K562 (cell line): ENCODE data around the gene COL7A1. TPM values are rescaled to one million over a fixed set of nuclear protein-coding genes. Genes with fewer than 3 reads are reported as not detected.

ENCODE experiments used
- ATAC-seq: fragments of 200-7000 bp; cut with Tn5 transposase; 3 replicates; pipeline ENCODE4 v1.9.1; 2020; ENCODE audit warnings: moderate library complexity
- BruUV-seq: library from RNA; stranded (reverse); fragments of 400-500 nt; replicated peaks from 2 replicates; lab custom pipeline; 2021; lab: Mats Ljungman, UMichigan
- CTCF ChIA-PET: fragments of 300-600 bp; formaldehyde crosslinking; extraction: SDS; loops from one replicate; lab custom pipeline; 2021; ENCODE audit warnings: low intra/inter-chr PET ratio; lab: Yijun Ruan, JAX
- POLR2A ChIA-PET: fragments of 300-600, 350-650 bp; sonication (Branson Sonifier 250); formaldehyde crosslinking; extraction: SDS; loops from one replicate; lab custom pipeline; 2021; ENCODE audit warnings: antibody characterized with exemption, inconsistent platforms; lab: Yijun Ruan, JAX
- DNase-seq, 4 experiments: peaks; one replicate each; pipeline versions ENCODE4 v3.0.0 to v3.0.0-alpha.2; 2011 to 2018; ENCODE audit warnings: low spot score in 3 of 4, mixed read lengths in 3 of 4; ENCODE audit errors: extremely low read depth in 1 of 4
- FAIRE-seq: peaks from 2 replicates; lab custom pipeline; 2011; peaks lifted over from hg19 to GRCh38; lab: Jason Lieb, UNC
- H2AFZ ChIP-seq: 2 replicates; pipeline ENCODE4 v1.6.0; 2011; ENCODE audit warnings: low read depth, low read length, control low read depth, inconsistent platforms
- H3K27ac ChIP-seq: fragments of 200-600 bp; 3 replicates; pipeline ENCODE4 v1.8.0; 2011; ENCODE audit warnings: low read depth, mild to moderate bottlenecking, control low read depth, inconsistent platforms, low read length, moderate library complexity, mixed read lengths; ENCODE audit errors: extremely low read depth
- H3K27me3 ChIP-seq, 2 experiments: fragments of 300-600 bp in 1 of 2; 2 replicates in 1 of 2; 3 replicates in 1 of 2; pipeline versions ENCODE4 v1.6.0 to v1.8.0; 2011; ENCODE audit warnings: inconsistent platforms in 2 of 2, low read length in 2 of 2, mild to moderate bottlenecking in 1 of 2, mixed read lengths in 1 of 2, moderate library complexity in 1 of 2; ENCODE audit not compliant: control insufficient read depth in 2 of 2, insufficient read depth in 2 of 2
- H3K36me3 ChIP-seq: fragments of 300-600 bp; 3 replicates; pipeline ENCODE4 v1.8.0; 2011; ENCODE audit warnings: mild to moderate bottlenecking, low read length, inconsistent platforms; ENCODE audit not compliant: control insufficient read depth, insufficient read depth
- H3K4me1 ChIP-seq, 2 experiments: fragments of 200-600 bp in 1 of 2; replicated peaks in 1 of 2; 2 replicates in 1 of 2; 3 replicates in 1 of 2; pipeline versions ENCODE4 v1.5.1 to v1.8.0; 2011; ENCODE audit warnings: inconsistent platforms in 2 of 2, low read length in 2 of 2, mild to moderate bottlenecking in 1 of 2, mixed read lengths in 1 of 2, moderate library complexity in 1 of 2; ENCODE audit not compliant: control insufficient read depth in 2 of 2, insufficient read depth in 2 of 2
- H3K4me2 ChIP-seq: 2 replicates; pipeline ENCODE4 v1.6.1; 2011; ENCODE audit warnings: low read length, control low read depth, inconsistent platforms, mixed read lengths; ENCODE audit not compliant: insufficient read depth
- H3K4me3 ChIP-seq: fragments of 200-600 bp; sonication (generic), shearing (Covaris generic); 2 replicates; pipeline ENCODE4 v1.5.1; 2016; ENCODE audit warnings: control low read depth, inconsistent platforms
- H3K79me2 ChIP-seq: fragments of 200-600 bp; 3 replicates; pipeline ENCODE4 v1.8.0; 2011; ENCODE audit warnings: low read length, inconsistent platforms; ENCODE audit not compliant: control insufficient read depth, insufficient read depth
- H3K9ac ChIP-seq, 2 experiments: 2 replicates each; pipeline versions ENCODE4 v1.6.0 to v1.6.1; 2011; ENCODE audit warnings: low read depth in 2 of 2, low read length in 2 of 2, control low read depth in 1 of 2, inconsistent platforms in 1 of 2, mild to moderate bottlenecking in 1 of 2, mixed read lengths in 1 of 2; ENCODE audit not compliant: insufficient read depth in 1 of 2
- H3K9me1 ChIP-seq: one replicate; pipeline ENCODE4 v1.6.0; 2011; ENCODE audit warnings: inconsistent platforms, mild to moderate bottlenecking, low read length, moderate library complexity; ENCODE audit not compliant: control insufficient read depth, insufficient read depth
- H3K9me3 ChIP-seq: replicated peaks from 2 replicates; pipeline ENCODE4 v1.5.1; 2011; ENCODE audit warnings: low read depth, low read length, inconsistent platforms; ENCODE audit not compliant: control insufficient read depth, insufficient read depth
- H4K20me1 ChIP-seq: replicated peaks from 2 replicates; pipeline ENCODE4 v1.6.1; 2011; ENCODE audit warnings: low read length, inconsistent platforms, mixed read lengths; ENCODE audit not compliant: control insufficient read depth, insufficient read depth
- ARID4B ChIP-seq: sonication (generic); formaldehyde crosslinking; IDR thresholded peaks from 2 replicates; pipeline ENCODE4 v1.8.0; 2022; ENCODE audit warnings: mild to moderate bottlenecking, missing genetic modification reagents
- CBFA2T2 ChIP-seq: fragments of 450-650 bp; conservative IDR thresholded peaks from 2 replicates; pipeline ENCODE4 v1.6.1; 2017; ENCODE audit warnings: mild to moderate bottlenecking
- HMG20B ChIP-seq: fragments of 250-450 bp; sonication (Bioruptor Pico); IDR thresholded peaks from 2 replicates; pipeline ENCODE4 v1.5.0; 2021; ENCODE audit warnings: mild to moderate bottlenecking
- KDM5B ChIP-seq: fragments of 200-600 bp; sonication (generic); IDR thresholded peaks from 2 replicates; pipeline ENCODE4 v1.6.1; 2012; ENCODE audit warnings: low read depth, mild to moderate bottlenecking, moderate library complexity, low read length, control low read depth, inconsistent platforms; ENCODE audit not compliant: insufficient replicate concordance
- MAFK ChIP-seq: IDR thresholded peaks from 2 replicates; pipeline ENCODE4 v1.6.1; 2011; ENCODE audit warnings: low read length, improper control_type of control experiment
- NFXL1 ChIP-seq: fragments of 450-650 bp; formaldehyde crosslinking; IDR thresholded peaks from 2 replicates; pipeline ENCODE4 v1.4.0; 2021; ENCODE audit warnings: mild to moderate bottlenecking
- NR2C1 ChIP-seq, 2 experiments: fragments of 450-650 bp; IDR thresholded peaks; 2 replicates each; pipeline ENCODE4 v1.6.1; 2017; ENCODE audit warnings: mild to moderate bottlenecking in 2 of 2, antibody characterized with exemption in 1 of 2, inconsistent platforms in 1 of 2, missing compliant biosample characterization in 1 of 2, missing genetic modification characterization in 1 of 2
- ZNF175 ChIP-seq: fragments of 200-800 bp; sonication (Bioruptor generic); IDR thresholded peaks from 2 replicates; pipeline ENCODE4 v1.6.1; 2016; ENCODE audit warnings: low read depth, mild to moderate bottlenecking, missing genetic modification characterization, missing compliant biosample characterization
- WGBS: fragments of 100-300 bp; shearing (Covaris generic); methylation state at CpG from one replicate; pipeline ENCODE4 v1.1.6; 2016; ENCODE audit warnings: low coverage, mixed read lengths; ENCODE audit not compliant: insufficient coverage; ENCODE audit errors: missing lambda C conversion rate; 5-methylcytosine and 5-hydroxymethylcytosine counted together
- in situ Hi-C: fragments of 300-500 bp; cut with MboI; formaldehyde crosslinking; loops from 4 replicates; pipeline ENCODE4 v1.15.0; 2018; ENCODE audit warnings: inconsistent platforms, mixed read lengths
- intact Hi-C: fragments of 100-400 bp; cut with micrococcal nuclease; formaldehyde crosslinking; loops from 2 replicates; pipeline ENCODE4 v1.14.2; 2022
- polyA plus RNA-seq, 8 experiments: library from polyadenylated mRNA; depleted of rRNA in 4 of 8; stranded (reverse) in 5 of 8; unstranded in 3 of 8; fragments of >200 nt; fragmentation: Nextera tagmentation in 2 of 8; fragmentation: Illumina TruSeq in 1 of 8; extraction: Ambion mirVana in 2 of 8; extraction: Trizol in 1 of 8; gene quantifications; 2 replicates each; pipeline versions ENCODE4 v1.2.1 to v1.2.3, GENCODE V29; 2011 to 2014; ENCODE audit warnings: inconsistent platforms in 1 of 8, missing spikeins in 1 of 8
- total RNA-seq, 7 experiments: library from RNA; depleted of rRNA in 6 of 7; stranded (reverse); fragments of >200 nt in 6 of 7; fragmentation: Illumina TruSeq in 2 of 7; extraction: Trizol in 2 of 7; gene quantifications; 2 replicates each; pipeline versions ENCODE4 v1.2.1 to v1.2.3, GENCODE V29; 2011 to 2021; ENCODE audit warnings: low replicate concordance in 1 of 7
- TF ChIP-seq, protein P1 (sequence below): fragments of 250-450 bp; sonication (Bioruptor Pico); IDR thresholded peaks from 2 replicates; pipeline ENCODE4 v1.8.0; 2022; ENCODE audit warnings: inconsistent platforms

Gene COL7A1
- total and polyA plus RNA-seq, 9 of the 15 experiments (the other 6 are each of a cell fraction or from before 2014, with no cell fraction given): 0.09 to 0.66 (median 0.35) TPM; not detected in 3

DNA sequence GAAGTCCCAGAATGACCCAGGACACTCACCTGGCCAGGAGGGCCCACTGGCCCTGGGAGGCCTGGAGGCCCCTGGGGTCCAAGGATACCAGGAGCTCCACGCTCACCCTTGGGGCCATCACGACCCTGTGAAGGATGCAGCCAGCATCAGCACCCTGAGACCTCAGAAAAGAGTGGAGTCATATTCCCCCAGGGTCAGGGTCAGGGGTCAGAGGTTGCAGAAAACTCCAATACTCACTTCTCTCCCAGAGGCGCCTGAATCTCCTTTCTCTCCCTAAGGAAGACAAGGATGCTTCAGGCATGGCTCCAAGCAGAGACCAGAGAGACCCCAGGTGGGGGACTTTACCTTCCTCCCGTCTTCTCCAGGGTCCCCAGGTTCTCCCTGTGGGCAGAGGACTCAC, 18.5 kb downstream of the COL7A1 start:
- no peaks in the 10 kb centered on the region for H3K9me1 ChIP-seq
- no peak overlapping the region for H2AFZ ChIP-seq
- DNase-seq (no peak), FAIRE-seq (no peak), ATAC-seq (no peak)
- no peak overlapping the region for H3K9ac ChIP-seq
- H4K20me1 ChIP-seq: no peaks in the 10 kb centered on the region
- in situ Hi-C loops (no loop called here), intact Hi-C loops (no loop called here)
- POLR2A ChIA-PET: interaction anchor here (1.0 kb wide), 1 partner anchor 20 kb away, joined by 5 read pairs; no protein-coding TSS in a partner anchor
- peak; percentile 67 for TF ChIP-seq NR2C1 (IDR thresholded peaks at IDR 0.05)
- TF ChIP-seq NR2C1 (tag; IDR thresholded peaks at IDR 0.05): peak; percentile 67
- TF ChIP-seq MAFK: no peak
- no peaks in the 10 kb centered on the region for H3K36me3 ChIP-seq
- 0 out of 5 replicates have a peak, but pooled peaks cover 0 to 3% of the 10 kb centered on the region in 2 experiments for H3K4me1 ChIP-seq
- H3K27me3 ChIP-seq: no peaks in the 10 kb centered on the region
- CTCF ChIA-PET: no interaction called here
- BruUV-seq: no TSS peak
- H3K4me2 ChIP-seq: no peak overlapping the region
- no peak overlapping the region for H3K27ac ChIP-seq
- WGBS: 17% methylated on average over 3 of the region's 4 CpGs
- H3K9me3 ChIP-seq: no peaks in the 10 kb centered on the region
- no peak overlapping the region for H3K4me3 ChIP-seq
- H3K79me2 ChIP-seq: no peaks in the 10 kb centered on the region

GRCh38 chr3:48575366-48575765, 19.8 kb downstream of the COL7A1 start:
- intact Hi-C loops: no loop called here
- Histone ChIP-seq H3K27ac (no peak overlapping the region), H2AFZ (no peak overlapping the region), H3K9me3 (no peaks in the 10 kb centered on the region), H3K9ac (no peak overlapping the region), H3K4me3 (no peak overlapping the region), H3K9me1 (no peaks in the 10 kb centered on the region), H3K36me3 (no peaks in the 10 kb centered on the region), H3K27me3 (no peaks in the 10 kb centered on the region), H3K79me2 (no peaks in the 10 kb centered on the region), H3K4me1 (0 out of 5 replicates have a peak, but pooled peaks cover 0 to 3% of the 10 kb centered on the region in 2 experiments), H3K4me2 (no peak overlapping the region), H4K20me1 (no peaks in the 10 kb centered on the region)
- no peak for ATAC-seq
- no TSS peak for BruUV-seq
- 34% methylated on average over 4 of the region's 17 CpGs for WGBS
- no peak for DNase-seq
- in situ Hi-C loops: no loop called here
- ChIA-PET CTCF (no interaction called here), POLR2A (no interaction called here)
- no peak for FAIRE-seq
- TF ChIP-seq ARID4B: no peak
- TF ChIP-seq HMG20B (CRISPR knock-in tag): no peak
- no peak for TF ChIP-seq NFXL1
- TF ChIP-seq KDM5B: no peak
- TF ChIP-seq, protein P1, sequence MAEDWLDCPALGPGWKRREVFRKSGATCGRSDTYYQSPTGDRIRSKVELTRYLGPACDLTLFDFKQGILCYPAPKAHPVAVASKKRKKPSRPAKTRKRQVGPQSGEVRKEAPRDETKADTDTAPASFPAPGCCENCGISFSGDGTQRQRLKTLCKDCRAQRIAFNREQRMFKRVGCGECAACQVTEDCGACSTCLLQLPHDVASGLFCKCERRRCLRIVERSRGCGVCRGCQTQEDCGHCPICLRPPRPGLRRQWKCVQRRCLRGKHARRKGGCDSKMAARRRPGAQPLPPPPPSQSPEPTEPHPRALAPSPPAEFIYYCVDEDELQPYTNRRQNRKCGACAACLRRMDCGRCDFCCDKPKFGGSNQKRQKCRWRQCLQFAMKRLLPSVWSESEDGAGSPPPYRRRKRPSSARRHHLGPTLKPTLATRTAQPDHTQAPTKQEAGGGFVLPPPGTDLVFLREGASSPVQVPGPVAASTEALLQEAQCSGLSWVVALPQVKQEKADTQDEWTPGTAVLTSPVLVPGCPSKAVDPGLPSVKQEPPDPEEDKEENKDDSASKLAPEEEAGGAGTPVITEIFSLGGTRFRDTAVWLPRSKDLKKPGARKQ (CRISPR knock-in tag): no peak
- no peak for TF ChIP-seq CBFA2T2
- no peak for TF ChIP-seq ZNF175 (CRISPR knock-in tag)
